Retinal pigment epithelial cell (primary cell): Measurements from ENCODE around the gene ST7.

Experiments
- DNase-seq: peaks from one replicate; pipeline ENCODE4 v3.0.0-alpha.2; 2010; ENCODE audit warnings: low read depth
- H3K4me3 ChIP-seq: 2 replicates; pipeline ENCODE4 v1.5.1; 2011; ENCODE audit warnings: mild to moderate bottlenecking, low read length, control low read depth, moderate library complexity
- CTCF ChIP-seq: conservative IDR thresholded peaks from 2 replicates; pipeline ENCODE4 v1.5.1; 2011; ENCODE audit warnings: low read depth, low read length, control low read depth, inconsistent platforms

Gene ST7

DNA sequence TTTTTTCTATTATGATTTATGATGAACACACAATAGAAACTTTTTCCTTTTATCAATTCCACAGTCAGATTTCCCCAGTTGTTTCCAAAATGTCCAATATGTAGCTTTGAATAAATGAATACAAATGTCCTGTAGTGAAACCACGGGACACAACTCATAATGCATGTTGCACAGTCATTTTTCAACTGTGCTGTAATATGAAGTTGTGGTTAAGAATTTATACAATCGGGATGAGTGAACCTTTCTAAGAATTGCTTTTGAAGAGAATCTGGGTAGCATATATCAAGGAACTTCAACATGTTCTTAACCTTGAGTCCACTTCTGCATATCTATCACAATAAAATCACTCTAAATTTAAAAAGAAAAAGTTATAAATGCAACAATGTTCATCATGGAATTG is 14.6 kb upstream of the ST7 start:
- H3K4me3 ChIP-seq = no peak overlapping the region
- TF ChIP-seq CTCF = no peak
- DNase-seq = no peak

- TF ChIP-seq CTCF = no peak
- no peak overlapping the region for H3K4me3 ChIP-seq
- no peak for DNase-seq
Observed at GRCh38 chr7:116940689-116941370, 12.5 kb upstream of the ST7 start.

DNA sequence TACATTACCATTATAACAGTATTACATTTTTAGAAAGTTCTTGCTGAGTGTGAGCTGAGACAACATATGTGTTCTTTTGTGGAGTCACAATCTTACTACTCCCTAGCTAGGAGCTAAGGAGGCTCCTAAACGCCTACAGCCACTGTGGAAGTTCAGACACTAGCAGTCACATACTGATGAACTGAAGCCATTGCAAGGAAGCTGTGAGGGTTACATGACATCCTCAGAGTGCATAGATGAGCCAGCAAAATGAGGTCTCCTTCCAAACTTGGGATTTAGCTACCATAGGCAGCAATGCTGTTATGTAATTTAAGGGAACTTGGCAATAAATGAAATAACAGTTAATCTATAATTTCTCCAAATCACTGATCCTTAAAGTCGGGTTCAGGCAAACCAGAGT is 10.8 kb upstream of the ST7 start:
- no peak for TF ChIP-seq CTCF
- no peak for DNase-seq
- H3K4me3 ChIP-seq = no peak overlapping the region

DNA sequence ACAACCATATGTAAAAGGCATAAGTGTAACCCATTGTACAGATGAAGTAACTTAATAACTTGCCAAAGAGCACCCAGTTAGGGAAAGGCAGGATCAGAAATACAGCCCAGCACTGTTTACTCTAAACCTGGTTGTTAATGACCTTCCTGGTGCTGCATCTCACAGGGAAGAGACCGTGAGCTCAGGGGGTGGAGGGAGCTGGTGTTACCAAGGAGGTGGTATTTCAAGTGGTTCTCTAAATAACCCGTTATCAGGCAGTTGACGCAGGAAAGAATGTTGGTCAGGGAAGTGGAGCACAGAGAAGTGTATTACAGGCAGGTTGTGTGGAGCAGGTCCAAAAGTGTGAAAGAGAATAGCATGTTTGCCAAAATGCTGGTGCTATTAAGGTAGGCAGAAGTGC is 4.4 kb upstream of the ST7 start:
- H3K4me3 ChIP-seq = no peak overlapping the region
- no peak for TF ChIP-seq CTCF
- no peak for DNase-seq

GRCh38 chr7:116949941-116950801 is 3.1 kb upstream of the ST7 start:
- no peak overlapping the region for H3K4me3 ChIP-seq
- no peak for DNase-seq
- TF ChIP-seq CTCF = no peak

DNA sequence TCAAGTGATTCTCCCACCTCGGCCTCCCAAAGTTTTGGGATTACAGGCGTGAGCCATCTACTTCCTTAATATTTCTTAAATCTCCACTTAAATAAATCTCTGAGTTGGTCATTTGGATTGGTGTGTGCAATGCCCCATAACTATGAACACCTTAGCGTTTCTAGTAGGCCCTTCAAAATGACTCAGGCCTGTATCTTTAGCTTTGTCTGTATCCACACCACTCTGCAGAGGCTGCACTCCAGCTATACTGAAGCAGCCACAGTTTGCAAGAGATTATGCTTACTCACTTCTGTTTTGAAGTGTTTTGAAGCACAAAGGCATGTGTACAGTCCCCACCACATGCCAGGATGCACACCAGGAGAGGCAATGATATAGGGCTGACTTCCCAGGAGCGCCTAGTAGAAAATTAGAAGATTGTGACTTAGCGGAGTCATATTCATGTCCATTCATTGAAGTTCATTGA is 2.4 kb upstream of the ST7 start:
- no peak overlapping the region for H3K4me3 ChIP-seq
- no peak for DNase-seq
- no peak for TF ChIP-seq CTCF
